Sigmoid colon (tissue), 7 donors: ENCODE measurements around the gene NCKAP5. TPM values are rescaled to one million over a fixed set of nuclear protein-coding genes. Genes with fewer than 3 reads are reported as not detected.

ENCODE experiments used
- DNase-seq: peaks from one replicate; pipeline ENCODE4 v3.0.0-alpha.2; 2019
- H3K27ac ChIP-seq, 4 donors: fragments of 200-600 bp; sonication (generic); one replicate each; pipeline ENCODE4 v1.5.1; 2016 to 2019; ENCODE audit warnings: mild to moderate bottlenecking in 1 of 4
- H3K27me3 ChIP-seq, 3 donors: fragments of 200-600 bp; sonication (generic); one replicate each; pipeline ENCODE4 v1.5.1; 2019; ENCODE audit warnings: mild to moderate bottlenecking in 1 of 3
- H3K36me3 ChIP-seq, 4 donors: fragments of 200-600 bp; sonication (generic); one replicate each; pipeline ENCODE4 v1.5.1; 2016 to 2019
- H3K4me1 ChIP-seq, 4 donors: fragments of 200-600 bp; sonication (generic); one replicate each; pipeline ENCODE4 v1.5.1; 2017 to 2019
- H3K4me3 ChIP-seq, 4 donors: fragments of 200-600 bp; sonication (generic); one replicate each; pipeline ENCODE4 v1.5.1; 2017 to 2019; ENCODE audit warnings: mild to moderate bottlenecking in 2 of 4, moderate library complexity in 1 of 4
- H3K9me3 ChIP-seq, 4 donors: fragments of 200-600 bp in 3 of 4; sonication (generic) in 3 of 4; one replicate each; pipeline versions ENCODE4 v1.5.1 to v1.6.1; 2013 to 2019
- EP300 ChIP-seq, 4 donors: sonication (generic); formaldehyde crosslinking; IDR thresholded peaks; one replicate each; pipeline ENCODE4 v1.6.1; 2017; ENCODE audit warnings: antibody characterized with exemption in 4 of 4
- POLR2A ChIP-seq, 2 donors: fragments of 450-650 bp; IDR thresholded peaks; one replicate each; pipeline ENCODE4 v1.6.1; 2016; ENCODE audit warnings: antibody characterized with exemption in 2 of 2, mild to moderate bottlenecking in 2 of 2, moderate library complexity in 2 of 2
- POLR2AphosphoS5 ChIP-seq, 4 donors: sonication (generic); formaldehyde crosslinking; IDR thresholded peaks; one replicate each; pipeline ENCODE4 v1.6.1; 2017; ENCODE audit warnings: antibody characterized with exemption in 4 of 4
- WGBS, 2 donors: extraction: QIAGEN DNeasy Blood & Tissue Kit; methylation state at CpG; one replicate each; pipeline ENCODE4 v1.1.7; 2013; 5-methylcytosine and 5-hydroxymethylcytosine counted together
- intact Hi-C: fragments of 100-400 bp; cut with DNase I; formaldehyde crosslinking; loops from one replicate; pipeline ENCODE4 v1.15.1; 2023
- polyA plus RNA-seq, 3 donors: library from polyadenylated mRNA; stranded (reverse); fragments of 200-250 nt; gene quantifications; one replicate each; pipeline ENCODE4 v1.2.3, GENCODE V29; 2013
- total RNA-seq, 4 donors: library from RNA; depleted of rRNA; stranded (reverse); fragments of >200 nt; gene quantifications; one replicate each; pipeline ENCODE4 v1.1.0, GENCODE V29; 2016
- TF ChIP-seq, protein P1 (sequence below), 4 experiments: fragments of 450-650 bp in 3 of 4; fragments of 200-600 bp in 1 of 4; IDR thresholded peaks; one replicate each; pipeline ENCODE4 v1.5.1; 2016 to 2019; ENCODE audit warnings: antibody characterized with exemption in 4 of 4, mild to moderate bottlenecking in 3 of 4, moderate library complexity in 2 of 4
- donor health status: healthy with polysubstance abuse.
- donor health status: Bipolar disorder and iron deficiency.
- donor health status: healthy.

The NCKAP5 gene
- total and polyA plus RNA-seq, 7 donors = under 0.01 to 3.7 (median 0.60) TPM

DNA sequence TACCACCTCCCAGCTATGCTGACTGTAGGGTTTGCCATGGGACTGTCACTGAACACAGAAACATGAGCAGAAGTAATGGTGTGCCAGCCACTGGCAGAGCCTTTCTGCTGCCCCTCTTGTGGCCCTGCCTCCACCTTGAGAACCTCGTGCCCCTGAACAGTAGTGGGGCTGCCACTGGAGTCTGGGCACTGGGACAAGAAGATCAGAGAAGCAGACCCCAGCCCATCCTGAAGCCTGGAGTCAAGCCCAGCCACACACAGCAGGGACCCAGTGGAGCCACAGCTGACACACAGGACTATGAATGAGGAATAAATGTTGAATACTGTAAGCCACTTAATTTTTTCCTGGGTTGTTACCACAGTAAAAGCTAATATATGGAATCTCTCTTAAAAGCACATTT, 159.6 kb downstream of the NCKAP5 start:
- H3K4me3 ChIP-seq = no peak overlapping the region
- H3K9me3 ChIP-seq = no peaks in the 10 kb centered on the region
- intact Hi-C loops = no loop called here
- H3K27ac ChIP-seq = no peak overlapping the region
- H3K27me3 ChIP-seq = no peaks in the 10 kb centered on the region
- H3K4me1 ChIP-seq = no peaks in the 10 kb centered on the region
- no peak for DNase-seq
- WGBS, 2 donors = 77 to 90% methylated on average over 1 of the region's 1 CpG
- TF ChIP-seq POLR2A (IDR thresholded peaks at IDR 0.05) = no peak
- TF ChIP-seq EP300 (IDR thresholded peaks at IDR 0.05) = no peak
- TF ChIP-seq, protein P1, sequence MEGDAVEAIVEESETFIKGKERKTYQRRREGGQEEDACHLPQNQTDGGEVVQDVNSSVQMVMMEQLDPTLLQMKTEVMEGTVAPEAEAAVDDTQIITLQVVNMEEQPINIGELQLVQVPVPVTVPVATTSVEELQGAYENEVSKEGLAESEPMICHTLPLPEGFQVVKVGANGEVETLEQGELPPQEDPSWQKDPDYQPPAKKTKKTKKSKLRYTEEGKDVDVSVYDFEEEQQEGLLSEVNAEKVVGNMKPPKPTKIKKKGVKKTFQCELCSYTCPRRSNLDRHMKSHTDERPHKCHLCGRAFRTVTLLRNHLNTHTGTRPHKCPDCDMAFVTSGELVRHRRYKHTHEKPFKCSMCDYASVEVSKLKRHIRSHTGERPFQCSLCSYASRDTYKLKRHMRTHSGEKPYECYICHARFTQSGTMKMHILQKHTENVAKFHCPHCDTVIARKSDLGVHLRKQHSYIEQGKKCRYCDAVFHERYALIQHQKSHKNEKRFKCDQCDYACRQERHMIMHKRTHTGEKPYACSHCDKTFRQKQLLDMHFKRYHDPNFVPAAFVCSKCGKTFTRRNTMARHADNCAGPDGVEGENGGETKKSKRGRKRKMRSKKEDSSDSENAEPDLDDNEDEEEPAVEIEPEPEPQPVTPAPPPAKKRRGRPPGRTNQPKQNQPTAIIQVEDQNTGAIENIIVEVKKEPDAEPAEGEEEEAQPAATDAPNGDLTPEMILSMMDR (IDR thresholded peaks at IDR 0.05) = no peak
- no peak for TF ChIP-seq POLR2AphosphoS5 (IDR thresholded peaks at IDR 0.05)
- H3K36me3 ChIP-seq = no peaks in the 10 kb centered on the region

DNA sequence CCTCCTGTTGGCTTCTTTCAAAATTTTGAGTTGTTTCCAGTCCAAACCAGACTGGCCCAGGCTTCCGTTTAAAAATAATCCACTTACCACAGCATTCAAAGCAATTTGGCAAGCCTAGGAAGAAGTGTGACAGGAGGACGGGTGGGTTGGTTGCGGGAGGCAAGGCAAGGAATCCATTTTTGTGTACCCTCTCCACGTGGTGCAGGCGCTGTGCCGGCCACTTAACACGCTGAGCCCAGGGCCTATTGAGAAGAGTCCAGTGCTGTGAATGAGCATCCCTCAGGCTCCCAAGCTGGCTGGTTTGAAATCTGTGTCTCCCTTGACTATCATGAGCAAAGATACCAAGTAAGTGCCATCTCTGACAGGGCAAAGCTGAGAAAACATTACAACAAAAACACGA, 160.9 kb downstream of the NCKAP5 start:
- intact Hi-C loops = no loop called here
- WGBS, 2 donors = 91 to 92% methylated on average over 8 of the region's 8 CpGs
- H3K4me3 ChIP-seq = no peak overlapping the region
- H3K27ac ChIP-seq = no peak overlapping the region
- H3K4me1 ChIP-seq = no peaks in the 10 kb centered on the region
- no peaks in the 10 kb centered on the region for H3K36me3 ChIP-seq
- H3K9me3 ChIP-seq = no peaks in the 10 kb centered on the region
- DNase-seq = no peak
- H3K27me3 ChIP-seq = no peaks in the 10 kb centered on the region
- TF ChIP-seq, protein P1 (IDR thresholded peaks at IDR 0.05) = no peak
- TF ChIP-seq EP300 (IDR thresholded peaks at IDR 0.05) = no peak
- TF ChIP-seq POLR2AphosphoS5 (IDR thresholded peaks at IDR 0.05) = no peak
- TF ChIP-seq POLR2A (IDR thresholded peaks at IDR 0.05) = no peak

DNA sequence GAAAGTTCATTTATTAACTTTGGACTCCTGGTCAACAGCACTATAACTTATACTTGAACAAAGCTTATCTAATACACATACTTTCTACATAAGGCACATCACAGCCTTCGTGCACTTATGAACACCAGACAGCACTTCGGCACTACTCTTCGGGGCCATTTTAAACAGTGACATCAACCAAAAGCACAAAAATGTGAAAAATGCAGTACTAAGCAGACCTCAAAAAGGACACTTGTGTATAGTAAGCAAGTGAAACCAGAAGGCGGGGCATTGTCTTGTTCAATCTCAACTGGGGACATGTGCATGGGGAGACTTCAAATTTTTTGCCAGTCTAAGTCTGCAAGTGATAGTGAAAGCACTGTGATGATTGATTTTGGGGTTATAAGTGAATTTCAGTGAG, 163.0 kb downstream of the NCKAP5 start:
- no peak for DNase-seq
- H3K27ac ChIP-seq = no peak overlapping the region

DNA sequence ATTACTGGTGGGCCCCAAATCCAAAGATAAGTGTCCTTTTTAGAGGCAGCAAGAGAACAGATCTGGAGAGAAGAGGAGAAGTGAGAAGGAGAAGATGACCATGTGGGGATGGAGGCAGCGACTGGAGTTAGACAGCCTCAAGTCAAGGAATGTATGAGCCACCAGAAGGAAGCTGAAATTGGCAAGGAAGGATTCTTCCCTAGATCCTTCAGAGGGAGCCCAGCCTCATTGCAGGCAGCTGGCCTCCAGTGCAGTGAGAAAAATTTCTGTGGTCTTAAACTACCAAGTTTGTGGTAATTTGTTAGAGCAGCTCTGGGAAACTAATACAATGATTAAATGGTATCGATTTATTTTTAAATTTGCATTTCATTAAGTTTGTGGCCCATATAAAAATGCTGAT, 167.9 kb downstream of the NCKAP5 start:
- WGBS, 2 donors = 90 to 95% methylated on average over 2 of the region's 2 CpGs
- no peak for TF ChIP-seq POLR2A (IDR thresholded peaks at IDR 0.05)
- TF ChIP-seq EP300 (IDR thresholded peaks at IDR 0.05) = no peak
- TF ChIP-seq, protein P1 (IDR thresholded peaks at IDR 0.05) = no peak
- TF ChIP-seq POLR2AphosphoS5 (IDR thresholded peaks at IDR 0.05) = no peak
- no peaks in the 10 kb centered on the region for H3K36me3 ChIP-seq
- intact Hi-C loops = no loop called here
- H3K27me3 ChIP-seq = no peaks in the 10 kb centered on the region
- H3K9me3 ChIP-seq = peaks cover 0 to 3% (median 0%) of the 10 kb centered on the region in 4 donors
- H3K27ac ChIP-seq = no peak overlapping the region
- no peak overlapping the region for H3K4me3 ChIP-seq
- DNase-seq = no peak
- H3K4me1 ChIP-seq = no peaks in the 10 kb centered on the region

More for the DNA sequence above, 163.0 kb downstream of the NCKAP5 start:
- Histone ChIP-seq H3K4me1 (no peaks in the 10 kb centered on the region), H3K27me3 (no peaks in the 10 kb centered on the region), H3K4me3 (no peak overlapping the region), H3K36me3 (no peaks in the 10 kb centered on the region), H3K9me3 (no peaks in the 10 kb centered on the region)
- 89 to 91% methylated on average over 4 of the region's 4 CpGs for WGBS, 2 donors
- intact Hi-C loops = no loop called here
- TF ChIP-seq, protein P1 (IDR thresholded peaks at IDR 0.05) = no peak
- TF ChIP-seq EP300 (IDR thresholded peaks at IDR 0.05) = no peak
- no peak for TF ChIP-seq POLR2AphosphoS5 (IDR thresholded peaks at IDR 0.05)
- no peak for TF ChIP-seq POLR2A (IDR thresholded peaks at IDR 0.05)

DNA sequence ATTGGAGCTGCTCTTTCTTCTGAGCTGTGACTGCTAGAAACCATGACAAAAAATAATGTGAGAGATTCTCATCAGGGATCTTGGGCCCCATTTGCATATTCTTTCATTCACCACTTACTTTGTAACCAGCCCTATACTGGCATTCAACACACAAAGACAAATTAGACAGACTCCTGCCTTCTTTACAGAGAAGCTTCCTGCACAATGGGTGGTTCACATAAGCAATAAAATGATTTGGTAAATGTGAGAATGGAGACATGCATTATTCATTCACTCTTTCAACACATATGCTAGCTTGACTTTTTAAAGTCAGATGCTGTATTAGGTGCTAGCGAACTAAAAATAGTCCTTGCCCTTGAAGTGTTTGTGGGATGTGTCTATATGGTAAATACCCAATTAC, 174.4 kb downstream of the NCKAP5 start:
- Histone ChIP-seq H3K4me3 (no peak overlapping the region), H3K27me3 (no peaks in the 10 kb centered on the region), H3K9me3 (peaks cover 0 to 7% (median 0%) of the 10 kb centered on the region in 4 donors), H3K4me1 (no peaks in the 10 kb centered on the region), H3K36me3 (no peaks in the 10 kb centered on the region), H3K27ac (no peak overlapping the region)
- WGBS, 2 donors = 86 to 93% methylated on average over 1 of the region's 1 CpG
- DNase-seq = no peak
- intact Hi-C loops = no loop called here
- no peak for TF ChIP-seq EP300 (IDR thresholded peaks at IDR 0.05)
- no peak for TF ChIP-seq POLR2AphosphoS5 (IDR thresholded peaks at IDR 0.05)
- TF ChIP-seq POLR2A (IDR thresholded peaks at IDR 0.05) = no peak
- TF ChIP-seq, protein P1 (IDR thresholded peaks at IDR 0.05) = no peak
